Endothelial cell of umbilical vein (primary cell): ENCODE results near the gene NXPH1. TPM values are rescaled to one million over a fixed set of nuclear protein-coding genes. Genes with fewer than 3 reads are reported as not detected.

Experiments used
- BruUV-seq: library from RNA; stranded (reverse); fragments of 400-500 nt; replicated peaks from 2 replicates; lab custom pipeline; 2021; lab: Mats Ljungman, UMichigan
- CTCF ChIA-PET: fragments of 300-600, 350-600 bp; sonication (Branson Sonifier 250); formaldehyde crosslinking; loops from one replicate; lab custom pipeline; 2021; ENCODE audit warnings: antibody characterized with exemption, inconsistent platforms; lab: Charles Lee
- POLR2A ChIA-PET: fragments of 300-600, 350-600 bp; sonication (Branson Sonifier 250); formaldehyde crosslinking; loops from one replicate; lab custom pipeline; 2021; ENCODE audit warnings: antibody characterized with exemption, inconsistent platforms; lab: Charles Lee
- DNase-seq: peaks from one replicate; pipeline ENCODE4 v3.0.0-alpha.2; 2011; ENCODE audit warnings: low read depth, low spot score
- FAIRE-seq: peaks from 2 replicates; lab custom pipeline; 2011; peaks lifted over from hg19 to GRCh38; lab: Jason Lieb, UNC
- H2AFZ ChIP-seq: 2 replicates; pipeline ENCODE4 v1.6.0; 2012; ENCODE audit warnings: low read depth, low read length, control low read depth, inconsistent platforms
- H3K27ac ChIP-seq: 2 replicates; pipeline ENCODE4 v1.5.1; 2011; ENCODE audit warnings: low read depth, mild to moderate bottlenecking, control low read depth, low read length, moderate library complexity; ENCODE audit not compliant: insufficient read depth
- H3K27me3 ChIP-seq, 2 experiments: 2 replicates each; pipeline versions ENCODE4 v1.6.0 to v1.6.1; 2011; ENCODE audit warnings: low read length in 2 of 2, mixed read lengths in 1 of 2; ENCODE audit not compliant: control insufficient read depth in 2 of 2, insufficient read depth in 2 of 2
- H3K36me3 ChIP-seq, 2 experiments: 2 replicates in 1 of 2; 3 replicates in 1 of 2; pipeline ENCODE4 v1.5.1; 2011; ENCODE audit warnings: low read length in 2 of 2, mild to moderate bottlenecking in 1 of 2, moderate library complexity in 1 of 2; ENCODE audit not compliant: control insufficient read depth in 2 of 2, insufficient read depth in 2 of 2; ENCODE audit errors: extremely low read depth in 1 of 2
- H3K4me1 ChIP-seq: 3 replicates; pipeline ENCODE4 v1.5.1; 2011; ENCODE audit warnings: mild to moderate bottlenecking, low read length; ENCODE audit not compliant: control insufficient read depth, insufficient read depth; ENCODE audit errors: extremely low read depth
- H3K4me2 ChIP-seq: 2 replicates; pipeline ENCODE4 v1.6.1; 2011; ENCODE audit warnings: low read length, control low read depth, mixed read lengths; ENCODE audit not compliant: insufficient read depth
- H3K4me3 ChIP-seq, 3 experiments: fragments of 200-600 bp in 1 of 3; sonication (generic), shearing (Covaris generic) in 1 of 3; replicated peaks in 1 of 3; 2 replicates each; pipeline ENCODE4 v1.5.1; 2011 to 2016; ENCODE audit warnings: control low read depth in 3 of 3, low read length in 3 of 3, mild to moderate bottlenecking in 2 of 3, inconsistent platforms in 1 of 3, low read depth in 1 of 3, moderate library complexity in 1 of 3; ENCODE audit not compliant: insufficient read depth in 1 of 3
- H3K79me2 ChIP-seq: 2 replicates; pipeline ENCODE4 v1.6.0; 2012; ENCODE audit warnings: low read length, inconsistent platforms; ENCODE audit not compliant: control insufficient read depth, insufficient read depth
- H3K9ac ChIP-seq: replicated peaks from 2 replicates; pipeline ENCODE3; 2011; ENCODE audit warnings: low read length, control low read depth; ENCODE audit not compliant: insufficient read depth; ENCODE audit errors: extremely low read depth
- H3K9me1 ChIP-seq: replicated peaks from 3 replicates; pipeline ENCODE4 v1.6.0; 2011; ENCODE audit warnings: mild to moderate bottlenecking, low read length; ENCODE audit not compliant: control insufficient read depth, insufficient read depth; ENCODE audit errors: extremely low read depth
- H3K9me3 ChIP-seq: replicated peaks from 2 replicates; pipeline ENCODE4 v1.5.1; 2012; ENCODE audit warnings: low read length, inconsistent platforms; ENCODE audit not compliant: control insufficient read depth, insufficient read depth
- H4K20me1 ChIP-seq: replicated peaks from 2 replicates; pipeline ENCODE3; 2011; ENCODE audit warnings: mild to moderate bottlenecking, low read length; ENCODE audit not compliant: control insufficient read depth, insufficient read depth; ENCODE audit errors: extremely low read depth
- CTCF ChIP-seq, 2 donors: IDR thresholded peaks; 1 replicate in 1 of 2; 2 replicates in 1 of 2; pipeline ENCODE4 v1.5.1; 2011; ENCODE audit warnings: low read length in 2 of 2, mild to moderate bottlenecking in 2 of 2, moderate library complexity in 2 of 2, control low read depth in 1 of 2, inconsistent platforms in 1 of 2, low read depth in 1 of 2; ENCODE audit not compliant: insufficient read depth in 1 of 2; ENCODE audit errors: extremely low read depth in 1 of 2
- EZH2 ChIP-seq: IDR thresholded peaks from 2 replicates; pipeline ENCODE4 v1.6.1; 2012; ENCODE audit warnings: borderline replicate concordance, low read depth, mild to moderate bottlenecking, moderate library complexity, low read length, inconsistent platforms; ENCODE audit not compliant: severe bottlenecking
- FOS ChIP-seq: IDR thresholded peaks from 2 replicates; pipeline ENCODE4 v1.6.1; 2011; ENCODE audit warnings: mild to moderate bottlenecking, low read length, moderate library complexity, borderline replicate concordance; ENCODE audit not compliant: insufficient read depth
- GATA2 ChIP-seq: IDR thresholded peaks from 2 replicates; pipeline ENCODE4 v1.7.0; 2011; ENCODE audit warnings: low read depth, mild to moderate bottlenecking, moderate library complexity, mixed read lengths, low read length; ENCODE audit not compliant: insufficient read length, insufficient read depth
- JUN ChIP-seq: IDR thresholded peaks from 2 replicates; pipeline ENCODE4 v1.6.1; 2011; ENCODE audit warnings: borderline replicate concordance, low read depth; ENCODE audit not compliant: insufficient read length, insufficient read depth
- MAX ChIP-seq: IDR thresholded peaks from 2 replicates; pipeline ENCODE4 v1.6.1; 2011; ENCODE audit not compliant: insufficient read depth, insufficient read length
- MYC ChIP-seq: IDR thresholded peaks from one replicate; pipeline ENCODE4 v1.6.1; 2011; ENCODE audit warnings: mild to moderate bottlenecking, low read depth, low read length
- POLR2A ChIP-seq: IDR thresholded peaks from 2 replicates; pipeline ENCODE4 v1.6.1; 2012; ENCODE audit warnings: low read depth, mild to moderate bottlenecking, control low read depth, low read length
- POLR2AphosphoS5 ChIP-seq: IDR thresholded peaks from 2 replicates; pipeline ENCODE4 v1.6.1; 2012; ENCODE audit warnings: low read depth, mild to moderate bottlenecking, control low read depth, low read length, moderate library complexity; ENCODE audit not compliant: insufficient read depth
- dilution Hi-C: fragments of 300-500 bp; cut with MboI; formaldehyde crosslinking; loops from one replicate; pipeline ENCODE4 v1.15.0; 2019; ENCODE audit warnings: low sequenced_read_pairs; ENCODE audit not compliant: extremely low pct_ligation_motif_present
- intact Hi-C: fragments of 100-400 bp; cut with micrococcal nuclease; formaldehyde crosslinking; loops from one replicate; pipeline ENCODE4 v1.10.0; 2022
- polyA plus RNA-seq, 4 experiments: library from polyadenylated mRNA; depleted of rRNA in 3 of 4; stranded (reverse) in 3 of 4; unstranded in 1 of 4; fragments of >200 nt; gene quantifications; 2 replicates each; pipeline versions ENCODE4 v1.2.1 to v1.2.3, GENCODE V29; 2011 to 2012; ENCODE audit warnings: missing spikeins in 1 of 4
- total RNA-seq: library from RNA; stranded (reverse); gene quantifications from 2 replicates; pipeline ENCODE4 v1.2.3, GENCODE V29; 2021

The NXPH1 gene
- total and polyA plus RNA-seq, 2 donors (not counting 3 experiments of a cell fraction or from before 2014, with no cell fraction given), result not detected

GRCh38 chr7:8390262-8390626 lies 43.2 kb upstream of the NXPH1 start:
- intact Hi-C loops, result no loop called here
- no peaks in the 10 kb centered on the region for H4K20me1 ChIP-seq
- H3K4me3 ChIP-seq, result no peak overlapping the region
- no TSS peak for BruUV-seq
- no peaks in the 10 kb centered on the region for H3K9me1 ChIP-seq
- no peak for DNase-seq
- no peak overlapping the region for H3K9ac ChIP-seq
- TF ChIP-seq GATA2 (no peak), CTCF (IDR thresholded peaks at IDR 0.05; ENCODE audit: extremely low read depth in 1 of 2, insufficient read depth in 1 of 2, low read depth in 1 of 2, low read length in 2 of 2) (no peak), POLR2A (no peak), MYC (no peak), FOS (no peak), EZH2 (no peak), MAX (no peak), POLR2AphosphoS5 (no peak), JUN (no peak)
- no peaks in the 10 kb centered on the region for H3K36me3 ChIP-seq
- H3K9me3 ChIP-seq, result no peaks in the 10 kb centered on the region
- no peak overlapping the region for H3K4me2 ChIP-seq
- ChIA-PET POLR2A (no interaction called here), CTCF (no interaction called here)
- H3K79me2 ChIP-seq, result no peaks in the 10 kb centered on the region
- no peak for FAIRE-seq
- dilution Hi-C loops, result no loop called here
- no peak overlapping the region for H3K27ac ChIP-seq
- H3K4me1 ChIP-seq, result no peaks in the 10 kb centered on the region
- H3K27me3 ChIP-seq, result no peaks in the 10 kb centered on the region
- H2AFZ ChIP-seq, result no peak overlapping the region
